ENCODE measurements around the gene ADAM22. TPM values are rescaled to one million over a fixed set of nuclear protein-coding genes. Genes with fewer than 3 reads are reported as not detected.

Gene ADAM22
- total and polyA plus RNA-seq, 3 donors from 2014 or later, result 2.9 to 4.4 (median 4.4) TPM

- WGBS, 2 donors, result 66 to 70% methylated on average over 2 of the region's 2 CpGs
- H3K27me3 ChIP-seq, result no peaks in the 10 kb centered on the region
- no peaks in the 10 kb centered on the region for H3K4me1 ChIP-seq
- no peak for TF ChIP-seq POLR2A (IDR thresholded peaks at IDR 0.05)
- TF ChIP-seq CTCF (IDR thresholded peaks at IDR 0.05), result no peak
- H3K4me3 ChIP-seq, result no peak overlapping the region
- peak; percentile 23 for DNase-seq
- H3K27ac ChIP-seq, result no peak overlapping the region
- intact Hi-C loops (cut with DNase I; ENCODE audit: low total_unique reads), result no loop called here
- H3K9me3 ChIP-seq, result no peaks in the 10 kb centered on the region
- H3K36me3 ChIP-seq (ENCODE audit: low read depth, missing control alignments), result no peaks in the 10 kb centered on the region
These were observed 233.2 kb downstream of the ADAM22 start for GRCh38 chr7:88167223-88167622.

GRCh38 chr7:88167721-88168120, 233.7 kb downstream of the ADAM22 start:
- WGBS, 2 donors, result 73 to 77% methylated on average over 2 of the region's 2 CpGs
- DNase-seq, result no peak
- no peaks in the 10 kb centered on the region for H3K36me3 ChIP-seq (ENCODE audit: low read depth, missing control alignments)
- no peaks in the 10 kb centered on the region for H3K27me3 ChIP-seq
- no peaks in the 10 kb centered on the region for H3K9me3 ChIP-seq
- H3K27ac ChIP-seq, result no peak overlapping the region
- H3K4me3 ChIP-seq, result no peak overlapping the region
- no peak for TF ChIP-seq POLR2A (IDR thresholded peaks at IDR 0.05)
- no peak for TF ChIP-seq CTCF (IDR thresholded peaks at IDR 0.05)
- intact Hi-C loops (cut with DNase I; ENCODE audit: low total_unique reads), result no loop called here
- no peaks in the 10 kb centered on the region for H3K4me1 ChIP-seq

GRCh38 chr7:88169717-88170320, 235.8 kb downstream of the ADAM22 start:
- Histone ChIP-seq H3K27ac (no peak overlapping the region), H3K4me1 (no peaks in the 10 kb centered on the region), H3K4me3 (no peak overlapping the region), H3K27me3 (no peaks in the 10 kb centered on the region), H3K36me3 (ENCODE audit: low read depth, missing control alignments) (no peaks in the 10 kb centered on the region), H3K9me3 (no peaks in the 10 kb centered on the region)
- intact Hi-C loops (cut with DNase I; ENCODE audit: low total_unique reads), result no loop called here
- TF ChIP-seq CTCF (IDR thresholded peaks at IDR 0.05), result peak in 2 of 3 experiments; percentile 28 to 69
- TF ChIP-seq POLR2A (IDR thresholded peaks at IDR 0.05), result no peak
- DNase-seq, result no peak
- WGBS, 2 donors, result 22 to 32% methylated on average over 1 of the region's 1 CpG

- H3K27me3 ChIP-seq, result no peaks in the 10 kb centered on the region
- 95% methylated on average over 4 of the region's 4 CpGs for WGBS, 2 donors
- intact Hi-C loops (cut with DNase I; ENCODE audit: low total_unique reads), result no loop called here
- no peak overlapping the region for H3K4me3 ChIP-seq
- H3K9me3 ChIP-seq, result no peaks in the 10 kb centered on the region
- H3K27ac ChIP-seq, result no peak overlapping the region
- H3K4me1 ChIP-seq, result no peaks in the 10 kb centered on the region
- DNase-seq, result no peak
- TF ChIP-seq POLR2A (IDR thresholded peaks at IDR 0.05) (no peak), CTCF (IDR thresholded peaks at IDR 0.05) (no peak)
- no peaks in the 10 kb centered on the region for H3K36me3 ChIP-seq (ENCODE audit: low read depth, missing control alignments)
These were observed 238.8 kb downstream of the ADAM22 start for GRCh38 chr7:88172842-88173241.

GRCh38 chr7:88176190-88176589, 242.1 kb downstream of the ADAM22 start:
- Histone ChIP-seq H3K4me1 (no peaks in the 10 kb centered on the region), H3K9me3 (no peaks in the 10 kb centered on the region), H3K27me3 (no peaks in the 10 kb centered on the region), H3K36me3 (ENCODE audit: low read depth, missing control alignments) (no peaks in the 10 kb centered on the region), H3K27ac (no peak overlapping the region), H3K4me3 (no peak overlapping the region)
- no peak for TF ChIP-seq CTCF (IDR thresholded peaks at IDR 0.05)
- no peak for TF ChIP-seq POLR2A (IDR thresholded peaks at IDR 0.05)
- WGBS, 2 donors, result 94 to 97% methylated on average over 5 of the region's 5 CpGs
- intact Hi-C loops (cut with DNase I; ENCODE audit: low total_unique reads), result no loop called here
- DNase-seq, result no peak
